A549 treated with CORT108297 at 1 μM for 4 hours (cell line): Measurements from ENCODE around the gene EMP1. TPM values are rescaled to one million over a fixed set of nuclear protein-coding genes. Genes with fewer than 3 reads are reported as not detected.

ENCODE experiments used
- total RNA-seq: library from RNA; stranded (reverse); fragments of 200-300 nt; extraction: Qiagen RNA extraction; gene quantifications from 5 replicates; pipeline ENCODE4 v1.2.3, GENCODE V29; 2022

Gene EMP1
- 87.2 to 119 TPM (median 113 TPM) in 5 replicates for total RNA-seq

DNA sequence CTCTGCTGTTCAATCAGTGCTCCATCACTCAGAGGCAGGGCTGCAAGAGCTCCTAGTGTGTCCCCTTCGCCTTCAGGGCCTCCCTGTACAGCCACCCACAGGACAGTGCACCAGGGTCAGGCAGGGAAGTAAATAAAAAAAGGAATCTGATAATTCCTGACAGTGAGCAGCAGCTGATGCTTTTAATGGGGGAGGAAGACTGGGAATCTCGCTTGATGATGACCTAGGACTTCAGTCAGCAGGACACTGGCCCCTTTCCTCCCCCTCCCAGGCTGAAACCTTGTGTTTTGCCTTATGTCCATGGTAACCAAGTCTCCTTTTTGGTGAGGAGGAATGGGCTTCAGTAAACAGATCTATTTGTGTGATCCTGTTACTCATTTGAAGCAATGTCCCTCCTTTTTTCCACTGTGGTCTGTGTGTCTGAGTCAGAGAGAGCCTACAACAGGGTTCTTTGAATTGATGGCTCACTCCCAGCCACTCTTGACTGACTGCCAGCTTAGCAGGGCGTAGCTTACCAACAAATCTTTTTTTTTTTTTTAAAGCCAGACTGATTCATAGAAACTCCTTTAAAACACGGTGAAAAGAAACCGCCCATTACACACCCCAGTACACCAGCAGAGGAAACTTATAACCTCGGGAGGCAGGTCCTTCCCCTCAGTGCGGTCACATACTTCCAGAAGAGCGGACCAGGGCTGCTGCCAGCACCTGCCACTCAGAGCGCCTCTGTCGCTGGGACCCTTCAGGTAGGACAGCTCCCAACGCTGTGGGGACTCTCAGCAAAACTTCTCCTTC, at the start of gene EMP1:
Gene EMP1, plus strand, starts transcription at position 597 of the 792 bp plus-strand sequence. CDS start 14,785 bp downstream, outside the sequence.

Other genes starting within 250 kb of the EMP1 start
- not detected in 5 replicates for gene GPRC5D, start 244.6 kb upstream of the EMP1 start, total RNA-seq
- 56.2 to 63.6 TPM (median 57.6 TPM) in 5 replicates for gene HEBP1, start 196.5 kb upstream of the EMP1 start, total RNA-seq
- gene FAM234B, start 152.3 kb upstream of the EMP1 start, total RNA-seq, result 3.3 to 4.3 TPM (median 4.2 TPM) in 5 replicates
- gene GSG1, start 93.1 kb upstream of the EMP1 start, total RNA-seq, result 0.29 to 0.57 TPM (median 0.34 TPM) in 5 replicates